ENCODE results near the gene GMFB.
"Not testable (repeated sequence)": the region's sequence is repeated elsewhere in the genome, so short reads cannot be mapped to it uniquely, and the experiment has no call there.

GMFB gene

DNA sequence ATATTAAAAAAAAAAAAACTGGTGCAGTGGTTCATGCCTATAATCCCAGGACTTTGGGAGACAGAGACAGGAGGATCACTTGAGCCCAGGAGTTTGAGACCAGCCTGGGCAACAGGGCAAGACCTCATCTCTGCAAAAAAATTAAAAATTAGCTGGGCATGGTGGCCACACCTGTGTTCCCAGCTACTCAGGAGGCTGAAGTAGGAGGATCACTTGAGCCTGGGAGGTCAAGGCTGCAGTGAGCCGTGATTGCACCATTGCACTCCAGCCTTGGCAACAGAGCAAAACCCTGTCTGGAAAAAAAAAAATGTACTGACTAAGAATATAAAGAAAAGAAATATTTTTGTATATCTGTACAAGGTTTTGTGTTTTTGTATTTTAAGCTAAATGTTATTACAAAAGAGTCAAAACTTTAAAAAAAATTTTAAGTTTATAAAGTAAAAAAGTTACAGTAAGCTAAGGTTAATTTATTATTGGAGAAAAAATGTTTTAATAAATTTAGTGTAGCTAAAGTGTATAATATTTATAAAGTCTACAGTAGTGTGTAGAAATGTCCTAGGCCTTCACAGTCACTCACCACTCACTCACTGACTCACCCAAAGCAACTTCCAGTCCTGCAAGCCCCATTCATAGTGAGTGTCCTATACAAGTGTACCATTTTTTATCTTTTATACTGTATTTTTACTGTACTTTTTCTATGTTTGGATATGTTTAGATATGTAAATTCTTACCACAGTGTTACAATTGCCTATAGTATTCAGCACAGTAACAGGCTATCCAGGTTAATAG is 31.8 kb downstream of the GMFB start:
- DNase-seq, result not testable (repeated sequence)

- DNase-seq, result no peak
Observed at GRCh38 chr14:54455363-54455762, 33.4 kb downstream of the GMFB start.

DNA sequence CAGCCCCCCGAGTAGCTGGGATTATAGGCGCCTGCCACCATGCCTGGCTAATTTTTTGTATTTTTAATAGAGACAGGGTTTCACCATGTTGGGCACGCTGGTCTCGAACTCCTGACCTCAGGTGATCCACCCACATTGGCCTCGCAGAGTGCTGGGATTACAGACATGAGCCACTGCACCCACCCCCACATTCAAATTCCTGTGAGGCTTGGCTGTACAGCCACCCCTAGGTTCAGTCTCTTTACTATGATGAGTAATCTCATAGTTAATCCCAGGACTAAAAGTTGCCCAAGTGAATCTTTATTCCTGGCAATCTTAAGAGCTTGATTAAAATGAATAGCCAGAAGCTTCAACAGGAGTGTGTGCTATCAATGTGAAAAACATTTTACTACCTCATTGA is 34.8 kb downstream of the GMFB start:
- not testable (repeated sequence) for DNase-seq

GRCh38 chr14:54453252-54453651 is 35.5 kb downstream of the GMFB start:
- no peak for DNase-seq

GRCh38 chr14:54451961-54452360 is 36.8 kb downstream of the GMFB start:
- DNase-seq, result no peak

GRCh38 chr14:54451121-54451601 is 37.6 kb downstream of the GMFB start:
- no peak for DNase-seq

GRCh38 chr14:54450535-54450934 is 38.2 kb downstream of the GMFB start:
- no peak for DNase-seq

GRCh38 chr14:54447231-54447692 is 41.5 kb downstream of the GMFB start:
- no peak for DNase-seq

DNA sequence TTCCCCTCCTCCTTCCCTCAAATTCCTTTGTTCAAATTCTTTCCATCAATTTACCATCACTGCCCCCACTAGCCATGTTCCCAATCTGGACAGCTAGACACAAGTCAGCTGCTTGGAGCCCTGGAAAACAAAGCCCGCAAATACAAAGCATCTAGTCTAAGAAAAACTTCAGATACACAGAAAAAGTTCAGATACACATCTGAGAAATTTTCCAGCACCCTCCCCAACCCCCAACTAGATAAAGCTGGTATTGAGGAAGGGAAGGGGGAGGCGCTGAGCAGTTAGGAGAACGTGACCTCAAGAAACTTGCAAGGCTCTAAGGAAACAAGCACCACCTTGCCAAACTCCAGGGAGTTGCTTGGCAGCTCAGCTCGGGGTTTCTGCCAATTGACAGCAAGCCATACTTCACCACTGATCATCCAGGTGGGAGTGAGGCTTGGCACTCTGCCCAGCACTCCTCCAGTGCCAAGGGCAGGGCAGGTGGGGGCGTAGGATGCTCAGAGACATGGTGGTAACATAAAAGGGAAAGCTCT is 42.6 kb downstream of the GMFB start:
- peak; percentile 96 for DNase-seq

GRCh38 chr14:54444681-54445080 is 44.1 kb downstream of the GMFB start:
- DNase-seq, result no peak

DNA sequence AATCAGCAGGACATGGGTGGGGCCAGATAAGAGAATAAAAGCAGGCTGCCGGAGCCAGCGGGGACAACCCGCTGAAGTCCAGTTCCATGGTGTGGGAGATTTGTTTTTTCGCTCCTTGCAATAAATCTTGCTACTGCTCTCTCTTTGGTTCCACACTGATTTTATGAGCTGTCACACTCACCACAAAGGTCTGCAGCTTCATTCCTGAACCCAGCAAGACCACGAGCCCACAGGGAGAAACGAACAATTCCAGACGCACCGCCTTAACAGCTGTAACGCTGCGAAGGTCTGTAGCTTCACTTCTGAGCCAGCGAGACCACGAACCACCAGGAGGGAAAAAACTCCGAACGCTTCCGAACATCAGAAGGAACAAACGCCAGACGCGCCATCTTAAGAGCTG is 44.8 kb downstream of the GMFB start:
- DNase-seq, result no peak

- DNase-seq, result not testable (repeated sequence)
Observed at GRCh38 chr14:54442961-54443360, 45.8 kb downstream of the GMFB start.

DNA sequence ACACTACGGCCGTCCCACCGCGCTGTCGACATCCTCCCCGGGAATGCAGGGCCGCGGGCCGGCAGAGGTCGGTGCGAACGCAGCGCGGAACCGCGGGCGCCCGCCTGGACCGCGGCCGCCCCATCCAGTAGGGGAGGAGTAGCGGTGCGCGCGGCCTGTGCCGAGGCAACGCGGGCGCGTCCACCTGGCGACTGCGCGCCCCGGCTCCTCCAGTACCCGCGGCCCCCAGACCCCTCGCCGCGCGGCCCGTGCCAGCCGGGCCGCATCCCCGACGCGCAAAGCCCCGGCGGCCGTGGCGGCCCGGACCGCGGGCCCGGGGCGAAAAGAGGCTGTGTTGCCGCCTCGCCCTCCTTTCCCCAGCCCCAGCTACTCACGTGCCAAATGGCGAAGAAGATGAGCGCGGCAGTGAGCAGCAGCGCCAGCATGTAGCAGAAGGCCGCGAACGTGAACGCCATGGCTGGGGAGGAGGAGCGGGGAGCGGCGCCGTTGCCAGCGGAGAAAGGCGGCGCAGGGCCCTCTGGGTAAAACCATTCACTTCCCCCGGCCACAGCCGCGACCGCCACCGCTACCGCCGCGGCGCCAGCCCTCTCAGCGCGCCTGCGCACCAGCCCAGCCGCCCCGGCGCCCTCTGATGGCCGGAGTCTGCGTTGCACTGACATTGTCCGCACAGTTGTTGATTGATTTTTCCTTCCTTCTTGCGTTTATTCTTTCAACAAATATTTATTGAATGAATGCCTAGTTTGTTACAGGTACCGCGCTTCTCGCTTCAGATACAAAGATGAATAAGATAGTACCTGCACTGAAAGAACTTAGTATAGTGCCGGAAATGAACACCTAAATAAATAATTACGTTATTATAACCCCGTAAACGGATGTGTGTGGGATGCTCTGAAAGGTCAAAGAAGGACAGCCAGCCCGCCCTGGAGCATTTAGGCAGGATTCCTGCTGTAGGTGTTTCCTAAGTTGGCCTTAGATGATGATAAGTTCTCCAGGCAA is 47.6 kb downstream of the GMFB start, which contains the start of gene CNIH1:
CNIH1 (minus strand) TSS at position 502 of the 996 bp plus-strand sequence; CDS start at position 455, 47 bp downstream.
- DNase-seq, result peak; percentile 90

DNA sequence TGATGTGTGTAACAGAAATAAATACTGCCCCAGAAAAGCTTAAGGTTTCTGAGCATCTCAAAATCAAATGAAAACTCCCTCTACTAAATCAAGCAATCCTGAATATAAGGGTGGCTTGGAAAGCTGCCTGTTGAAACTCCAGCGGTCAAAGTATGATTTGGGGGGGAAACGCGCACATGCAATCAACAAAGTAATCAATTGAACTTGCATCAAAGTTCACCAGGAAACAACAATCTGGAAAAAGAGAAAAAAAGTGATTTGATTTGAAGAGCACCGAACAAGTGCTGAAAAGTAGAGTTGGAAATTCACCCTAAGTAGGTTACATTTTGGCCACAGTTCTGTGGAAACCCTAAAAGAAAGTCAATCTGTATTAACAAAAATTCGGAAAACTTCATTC is 48.3 kb downstream of the GMFB start:
- DNase-seq, result no peak

DNA sequence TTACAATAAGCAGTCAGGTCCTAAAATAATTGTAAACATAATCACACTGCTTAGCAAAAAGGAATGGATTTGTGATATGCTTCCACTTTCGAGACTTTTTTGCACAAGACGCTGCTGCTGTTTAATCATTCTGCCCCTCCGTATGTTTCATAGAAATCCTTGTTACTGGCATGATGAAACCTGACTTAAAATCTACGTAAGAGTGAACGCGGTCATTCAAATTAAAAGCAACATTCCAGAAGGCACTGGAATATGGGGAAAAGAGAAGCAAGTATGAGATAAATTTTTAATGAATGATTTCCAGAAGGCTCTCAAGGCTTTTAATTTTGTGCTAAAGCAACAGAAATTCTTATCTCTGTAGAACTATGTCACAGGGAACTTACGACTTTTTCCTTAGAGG is 48.7 kb downstream of the GMFB start:
- no peak for DNase-seq

GRCh38 chr14:54438703-54439102 is 50.1 kb downstream of the GMFB start:
- DNase-seq, result no peak

DNA sequence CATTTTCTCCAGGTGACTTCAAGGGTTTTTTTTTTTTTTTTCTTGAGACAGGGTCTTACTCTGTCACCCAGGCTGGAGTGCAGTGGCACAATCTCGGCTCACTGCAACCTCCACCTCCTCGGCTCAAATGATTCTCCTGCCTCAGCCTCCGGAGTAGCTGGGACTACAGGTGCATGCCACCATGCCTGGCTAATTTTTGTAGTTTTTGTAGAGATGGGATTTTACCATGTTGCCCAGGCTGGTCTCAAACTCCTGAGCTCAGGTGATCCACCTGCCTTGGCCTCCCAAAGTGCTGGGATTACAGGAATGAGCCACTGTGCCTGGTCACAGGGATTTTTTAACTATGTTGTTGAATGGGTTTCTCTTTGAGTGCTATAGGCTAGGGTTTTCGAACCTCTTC is 50.8 kb downstream of the GMFB start:
- not testable (repeated sequence) for DNase-seq

DNA sequence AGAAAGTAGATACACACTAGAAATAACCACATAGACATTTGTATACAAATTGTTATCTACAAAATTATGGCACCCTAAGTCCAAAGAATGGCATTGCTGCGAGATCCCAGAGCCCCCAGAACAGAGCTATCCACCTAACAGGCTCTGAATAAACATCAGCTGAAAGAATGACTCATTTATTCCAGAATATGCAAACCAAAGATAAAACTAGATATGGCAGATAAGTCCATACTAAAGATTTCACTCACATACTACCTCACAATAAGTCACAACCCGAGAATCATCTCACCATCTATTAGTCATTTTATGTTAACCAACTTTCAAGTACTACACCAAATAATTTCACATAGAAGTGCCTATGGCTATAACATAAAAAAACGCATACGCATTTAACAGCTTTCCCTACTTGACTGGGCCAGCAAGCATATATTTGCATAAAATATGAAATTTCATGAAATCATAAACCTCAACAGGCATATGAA is 53.2 kb downstream of the GMFB start:
- no peak for DNase-seq

GRCh38 chr14:54428527-54428926 is 60.3 kb downstream of the GMFB start:
- no peak for DNase-seq

DNA sequence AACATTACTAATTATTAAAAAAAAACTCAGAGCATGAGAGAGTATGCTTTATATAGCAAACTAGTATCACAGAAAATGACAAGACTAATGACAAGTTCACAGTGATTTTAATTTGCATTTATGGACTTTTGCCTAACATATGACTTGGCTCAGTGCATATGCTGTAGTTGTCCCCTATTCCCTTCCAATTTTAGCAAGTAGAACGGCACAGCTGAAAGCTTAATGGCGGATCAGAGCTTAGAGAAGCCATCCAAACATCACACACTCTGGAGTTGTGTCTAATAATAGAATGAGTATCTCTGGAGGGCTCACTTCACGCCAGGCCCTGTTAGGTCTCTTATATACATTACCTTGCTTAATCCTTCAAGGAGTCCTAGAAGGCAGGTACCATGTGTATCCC is 60.9 kb downstream of the GMFB start:
- no peak for DNase-seq

GRCh38 chr14:54425537-54426274 is 63.1 kb downstream of the GMFB start:
- no peak for DNase-seq

DNA sequence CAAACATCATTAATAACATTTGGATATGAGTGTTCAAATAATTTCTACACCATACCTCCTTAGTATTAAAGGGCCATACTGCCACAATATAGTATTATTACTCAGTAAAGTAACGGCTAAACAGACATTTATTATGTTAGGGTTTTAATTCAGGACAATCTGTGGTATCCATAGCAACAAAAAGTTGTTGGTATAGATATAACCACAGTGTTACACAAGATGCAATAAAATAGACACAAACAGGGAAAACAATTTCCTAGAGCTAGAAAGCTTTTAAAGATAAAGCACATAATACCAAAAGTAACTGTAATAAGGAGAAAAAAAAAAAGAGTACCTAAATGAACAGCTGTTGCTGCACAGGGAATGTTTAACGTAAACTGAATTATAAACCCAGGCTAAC is 63.7 kb downstream of the GMFB start:
- DNase-seq, result no peak
